GM18519 (cell line): Measurements from ENCODE around the gene CKMT1A.
"Not testable (repeated sequence)": the region's sequence is repeated elsewhere in the genome, so short reads cannot be mapped to it uniquely, and the experiment has no call there.

Experiments used
- ATAC-seq: cut with Tn5 transposase; IDR thresholded peaks from one replicate; pipeline ENCODE4 v1.9.1; 2021; ENCODE audit warnings: mild to moderate bottlenecking, moderate library complexity; ENCODE audit not compliant: unreplicated experiment, low FRiP score

The CKMT1A gene

GRCh38 chr15:43746903-43747309 lies 53.2 kb downstream of the CKMT1A start:
- ATAC-seq: not testable (repeated sequence)

DNA sequence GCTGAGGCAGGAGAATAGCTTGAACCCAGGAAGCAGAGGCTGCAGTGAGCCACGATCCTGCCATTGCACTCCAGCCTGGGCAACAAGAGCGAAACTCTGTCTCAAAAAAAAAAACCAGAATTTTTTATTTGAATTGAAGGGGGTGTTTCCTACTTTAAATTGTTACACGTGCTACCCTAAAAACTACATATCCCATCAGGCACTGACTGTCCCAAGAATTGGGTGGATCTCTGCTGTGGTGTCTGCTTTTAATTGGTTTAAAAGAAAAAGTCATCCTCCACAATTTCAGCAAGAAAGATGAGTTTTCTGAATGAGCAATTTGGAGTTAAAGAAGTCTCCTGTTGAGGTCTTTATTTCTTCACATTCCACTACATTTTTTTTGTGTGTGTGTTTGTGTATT lies 54.7 kb downstream of the CKMT1A start:
- ATAC-seq: no peak
